Sigmoid colon (tissue), 4 donors: Measurements from ENCODE around the gene PNMA8B.

Source experiments
- CTCF ChIP-seq, 4 experiments: fragments of 450-650 bp in 3 of 4; fragments of 200-600 bp in 1 of 4; IDR thresholded peaks; one replicate each; pipeline ENCODE4 v1.5.1; 2016 to 2019; ENCODE audit warnings: antibody characterized with exemption in 4 of 4, mild to moderate bottlenecking in 3 of 4, moderate library complexity in 2 of 4
- POLR2A ChIP-seq, 2 donors: fragments of 450-650 bp; IDR thresholded peaks; one replicate each; pipeline ENCODE4 v1.6.1; 2016; ENCODE audit warnings: antibody characterized with exemption in 2 of 2, mild to moderate bottlenecking in 2 of 2, moderate library complexity in 2 of 2
- POLR2AphosphoS5 ChIP-seq, 4 donors: sonication (generic); formaldehyde crosslinking; IDR thresholded peaks; one replicate each; pipeline ENCODE4 v1.6.1; 2017; ENCODE audit warnings: antibody characterized with exemption in 4 of 4

- TF ChIP-seq POLR2A (IDR thresholded peaks at IDR 0.05) (no peak), POLR2AphosphoS5 (IDR thresholded peaks at IDR 0.05) (no peak), CTCF (IDR thresholded peaks at IDR 0.05) (no peak)
Measured at GRCh38 chr19:46503848-46504453, 8.3 kb upstream of the PNMA8B start.
